Type B pancreatic cell (in vitro differentiated cells): ENCODE measurements around the gene HECW1. TPM values are rescaled to one million over a fixed set of nuclear protein-coding genes. Genes with fewer than 3 reads are reported as not detected.

Source experiments
- DNase-seq: peaks from one replicate; pipeline ENCODE4 v3.0.0; 2021; ENCODE audit warnings: mixed read lengths; ENCODE audit not compliant: unreplicated experiment; ENCODE audit errors: extremely low spot score
- H3K27ac Mint-ChIP-seq: 2 replicates; pipeline ENCODE4 v1.8.0; 2021; ENCODE audit warnings: mild to moderate bottlenecking, mixed read lengths
- H3K27me3 Mint-ChIP-seq: 2 replicates; pipeline ENCODE4 v1.8.0; 2021; ENCODE audit warnings: mixed read lengths
- H3K36me3 Mint-ChIP-seq: 2 replicates; pipeline ENCODE4 v1.8.0; 2021; ENCODE audit warnings: mixed read lengths
- H3K4me1 Mint-ChIP-seq: one replicate; pipeline ENCODE4 v1.8.0; 2021; ENCODE audit warnings: mixed read lengths; ENCODE audit not compliant: unreplicated experiment
- H3K4me3 Mint-ChIP-seq: 2 replicates; pipeline ENCODE4 v1.8.0; 2021; ENCODE audit warnings: mild to moderate bottlenecking, mixed read lengths
- H3K9me3 Mint-ChIP-seq: 2 replicates; pipeline ENCODE4 v1.8.0; 2021; ENCODE audit warnings: mixed read lengths
- total RNA-seq: library from RNA; stranded (reverse); gene quantifications from 2 replicates; pipeline ENCODE4 v1.2.1, GENCODE V29; 2021; ENCODE audit warnings: low replicate concordance
- TF ChIP-seq, protein P1 (sequence below): fragments of 200-600 bp; sonication (generic); conservative IDR thresholded peaks from 2 replicates; pipeline ENCODE4 v1.5.0; 2021; ENCODE audit warnings: antibody characterized with exemption, mild to moderate bottlenecking

HECW1 gene
- total RNA-seq, 1 donor from 2014 or later: 1.4 TPM

DNA sequence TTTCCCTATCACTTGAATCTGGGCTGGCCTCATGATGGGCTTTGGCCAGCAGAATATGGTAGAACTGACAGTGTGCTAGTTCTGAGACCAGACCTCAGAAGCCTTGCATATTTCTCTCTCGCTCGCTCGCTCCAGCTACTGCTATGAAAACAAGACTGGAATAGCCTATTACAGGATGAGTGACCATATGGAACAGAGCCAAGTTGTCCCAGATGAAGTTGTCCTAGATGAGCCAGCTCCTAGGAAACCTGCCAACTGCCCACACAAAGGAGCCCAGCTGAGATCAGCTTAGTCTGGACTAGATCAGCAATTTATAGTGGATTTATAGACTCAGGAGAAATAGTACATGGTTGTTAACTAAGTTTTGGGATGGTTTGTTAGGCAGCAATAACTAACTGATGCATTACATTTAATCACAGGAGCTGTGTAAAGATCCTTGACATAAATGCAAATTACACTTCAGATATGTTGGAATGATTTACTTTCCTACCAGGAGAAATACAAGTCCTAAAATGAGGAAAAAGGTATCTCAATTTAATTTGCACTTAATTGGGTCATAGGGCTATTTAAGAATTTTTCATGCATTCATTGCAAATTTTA is 6.8 kb upstream of the HECW1 start:
- TF ChIP-seq, protein P1, sequence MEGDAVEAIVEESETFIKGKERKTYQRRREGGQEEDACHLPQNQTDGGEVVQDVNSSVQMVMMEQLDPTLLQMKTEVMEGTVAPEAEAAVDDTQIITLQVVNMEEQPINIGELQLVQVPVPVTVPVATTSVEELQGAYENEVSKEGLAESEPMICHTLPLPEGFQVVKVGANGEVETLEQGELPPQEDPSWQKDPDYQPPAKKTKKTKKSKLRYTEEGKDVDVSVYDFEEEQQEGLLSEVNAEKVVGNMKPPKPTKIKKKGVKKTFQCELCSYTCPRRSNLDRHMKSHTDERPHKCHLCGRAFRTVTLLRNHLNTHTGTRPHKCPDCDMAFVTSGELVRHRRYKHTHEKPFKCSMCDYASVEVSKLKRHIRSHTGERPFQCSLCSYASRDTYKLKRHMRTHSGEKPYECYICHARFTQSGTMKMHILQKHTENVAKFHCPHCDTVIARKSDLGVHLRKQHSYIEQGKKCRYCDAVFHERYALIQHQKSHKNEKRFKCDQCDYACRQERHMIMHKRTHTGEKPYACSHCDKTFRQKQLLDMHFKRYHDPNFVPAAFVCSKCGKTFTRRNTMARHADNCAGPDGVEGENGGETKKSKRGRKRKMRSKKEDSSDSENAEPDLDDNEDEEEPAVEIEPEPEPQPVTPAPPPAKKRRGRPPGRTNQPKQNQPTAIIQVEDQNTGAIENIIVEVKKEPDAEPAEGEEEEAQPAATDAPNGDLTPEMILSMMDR: no peak
- Mint-ChIP-seq H3K4me1 (no peaks in the 10 kb centered on the region), H3K27me3 (peaks cover 33% of the 10 kb centered on the region), H3K27ac (no peak overlapping the region), H3K36me3 (no peaks in the 10 kb centered on the region), H3K9me3 (no peaks in the 10 kb centered on the region), H3K4me3 (no peak overlapping the region)
- no peak for DNase-seq

DNA sequence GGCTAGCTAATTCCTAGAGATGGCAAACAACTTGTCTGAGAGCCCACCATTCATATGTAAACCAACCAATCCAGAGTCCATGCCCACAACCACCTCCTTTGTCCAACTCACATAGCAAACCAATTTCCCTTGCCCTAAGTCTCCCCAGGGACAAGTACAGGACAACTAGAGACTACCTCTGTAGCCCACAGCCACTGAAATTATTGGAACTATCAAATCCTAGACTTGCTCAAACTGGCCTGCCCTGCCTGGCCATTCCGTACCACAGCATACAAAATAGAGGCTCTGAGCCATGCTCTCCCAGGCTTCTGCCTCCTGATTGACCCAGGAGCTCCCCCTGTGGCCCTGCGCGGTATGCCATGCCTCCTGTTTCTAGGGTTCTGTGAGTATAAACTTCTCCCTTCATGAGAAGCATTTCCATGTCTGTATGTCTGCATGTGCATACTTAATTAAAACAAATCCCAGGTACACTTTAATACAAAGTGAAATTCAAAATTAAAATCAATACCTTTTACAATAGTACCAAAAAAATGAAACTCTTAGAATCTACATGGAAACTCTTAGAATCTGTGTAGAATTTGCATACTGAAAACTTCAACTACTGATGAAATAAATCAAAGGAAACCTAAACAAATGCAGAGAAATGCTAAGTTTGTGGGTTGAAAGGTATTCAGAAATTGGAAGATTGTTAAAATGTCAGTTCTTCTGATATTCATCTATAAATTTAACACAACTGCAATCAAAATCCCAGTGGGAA is 4.0 kb upstream of the HECW1 start:
- TF ChIP-seq, protein P1: peak; percentile 90

DNA sequence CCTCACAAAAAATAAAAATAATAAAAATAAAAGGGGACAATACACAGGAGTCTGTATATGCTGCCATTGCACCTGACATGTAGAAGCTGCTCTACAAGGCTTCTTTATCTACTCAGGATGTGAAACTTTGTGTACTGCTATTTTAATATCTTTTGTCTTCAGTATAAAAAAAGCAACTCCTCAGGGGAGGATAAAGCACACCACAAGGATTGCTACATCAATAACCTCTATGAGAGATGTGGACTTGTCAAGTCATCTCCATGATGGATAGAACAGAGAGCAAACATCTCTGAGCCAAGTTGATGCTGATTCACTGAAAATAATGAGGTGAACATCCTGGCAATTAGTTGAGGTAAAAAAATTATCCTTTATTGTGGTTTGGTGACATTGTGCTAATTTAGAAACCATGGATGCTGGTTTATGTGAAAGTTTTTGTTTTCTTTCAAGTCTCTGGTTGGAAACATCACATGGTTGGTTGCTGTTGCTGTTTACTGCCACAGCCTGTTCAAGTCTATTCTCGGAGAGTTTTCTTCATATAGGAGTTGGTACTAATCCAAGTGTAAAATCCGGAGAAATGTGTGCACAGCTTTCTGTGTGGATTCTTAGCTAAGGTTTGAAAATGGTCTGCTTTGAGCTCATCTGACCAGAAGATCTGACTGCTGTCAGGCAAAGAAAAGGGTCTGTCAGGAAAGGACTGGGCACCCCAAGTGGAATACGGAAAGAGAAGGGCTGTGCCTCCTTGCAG is 1.5 kb upstream of the HECW1 start:
- Mint-ChIP-seq H3K4me1 (peaks cover 7% of the 10 kb centered on the region), H3K27me3 (peaks cover 67% of the 10 kb centered on the region), H3K27ac (no peak overlapping the region), H3K9me3 (no peaks in the 10 kb centered on the region), H3K36me3 (no peaks in the 10 kb centered on the region), H3K4me3 (peak overlapping the region; percentile 65)
- TF ChIP-seq, protein P1: no peak
- no peak for DNase-seq

More for the DNA sequence above, 4.0 kb upstream of the HECW1 start:
- no peak overlapping the region for H3K4me3 Mint-ChIP-seq
- H3K27ac Mint-ChIP-seq: no peak overlapping the region
- H3K27me3 Mint-ChIP-seq: peaks cover 51% of the 10 kb centered on the region
- H3K36me3 Mint-ChIP-seq: no peaks in the 10 kb centered on the region
- H3K9me3 Mint-ChIP-seq: no peaks in the 10 kb centered on the region
- H3K4me1 Mint-ChIP-seq: no peaks in the 10 kb centered on the region
- peak; percentile 78 for DNase-seq

DNA sequence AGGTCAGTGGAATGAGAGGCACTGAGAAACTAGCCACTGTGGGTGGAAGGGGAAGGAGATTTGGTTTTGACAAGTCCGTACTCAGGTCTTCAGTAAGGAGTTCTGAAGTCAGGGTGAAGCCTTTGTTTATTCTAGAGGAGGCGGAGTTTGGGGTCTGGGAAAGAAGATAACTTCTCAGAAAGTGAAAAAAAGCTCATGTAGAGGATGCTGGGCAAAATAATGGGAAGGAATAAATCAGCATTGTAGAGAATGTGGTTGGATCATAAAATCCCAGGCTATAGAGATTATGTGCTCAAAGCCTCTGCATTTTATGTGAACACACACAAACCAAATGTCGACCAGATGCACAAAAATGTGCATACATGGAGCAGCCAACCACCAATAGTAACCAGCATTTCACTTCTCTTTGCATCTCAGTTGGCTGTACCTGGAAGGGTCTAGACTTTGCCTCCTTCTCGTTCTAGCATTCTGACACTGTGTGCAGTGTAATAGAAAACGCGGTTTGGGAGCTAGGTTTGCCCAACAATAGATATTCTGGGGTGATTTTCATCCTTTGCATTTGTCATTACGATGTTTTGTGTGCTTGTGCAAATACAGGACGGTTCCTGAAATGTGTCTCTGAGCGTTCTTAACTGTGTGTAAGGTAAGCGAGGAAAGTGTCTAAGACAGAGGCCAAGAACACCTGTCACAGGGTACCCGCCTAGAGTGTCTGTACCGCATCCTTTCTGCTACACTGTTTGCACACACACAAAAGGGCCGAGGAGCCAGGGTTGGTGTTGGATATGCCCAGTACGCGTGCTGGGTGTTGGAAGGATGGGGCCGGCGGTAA is 603 bp upstream of the HECW1 start:
- peaks cover 76% of the 10 kb centered on the region for H3K27me3 Mint-ChIP-seq
- no peak overlapping the region for H3K27ac Mint-ChIP-seq
- peak overlapping the region; percentile 65 for H3K4me3 Mint-ChIP-seq
- DNase-seq: no peak
- no peaks in the 10 kb centered on the region for H3K36me3 Mint-ChIP-seq
- H3K9me3 Mint-ChIP-seq: no peaks in the 10 kb centered on the region
- peaks cover 7% of the 10 kb centered on the region for H3K4me1 Mint-ChIP-seq
- TF ChIP-seq, protein P1: no peak

DNA sequence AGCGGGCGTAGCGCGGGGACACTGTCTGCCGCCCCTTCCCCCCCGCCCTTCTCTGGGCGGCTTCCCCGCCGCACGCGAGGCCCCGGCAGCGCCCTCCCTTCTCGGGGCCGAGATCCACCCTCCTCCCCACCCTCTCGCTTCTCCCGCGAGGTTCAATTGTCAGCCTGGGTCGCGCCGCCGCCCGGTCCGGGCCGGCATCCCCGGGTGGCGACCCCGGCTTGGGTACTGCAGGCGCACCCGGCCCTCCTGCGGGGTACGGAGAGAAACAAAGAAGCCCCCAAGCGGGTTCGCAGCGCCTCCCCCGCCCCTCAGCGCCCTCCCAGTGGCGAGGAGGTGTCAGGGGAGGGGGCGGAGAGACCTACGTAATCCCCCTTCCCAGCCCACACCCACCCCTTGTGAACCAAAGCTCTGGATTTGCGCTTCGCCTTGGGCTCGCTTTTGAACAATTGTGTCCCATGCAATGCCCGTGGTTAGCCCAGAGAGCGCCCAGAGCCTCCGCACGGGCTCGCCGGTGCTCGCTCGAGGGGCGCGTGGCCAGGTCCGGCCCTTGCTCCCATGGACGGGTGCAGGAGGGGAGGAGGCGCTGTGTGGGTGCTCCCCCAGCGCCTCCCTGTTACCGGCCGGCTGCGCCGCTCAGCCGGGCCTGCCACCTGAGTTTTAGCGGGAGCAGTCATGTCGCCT is 634 bp downstream of the HECW1 start:
- peak; percentile 71 for DNase-seq
- Mint-ChIP-seq H3K4me1 (peaks cover 7% of the 10 kb centered on the region), H3K36me3 (no peaks in the 10 kb centered on the region), H3K27ac (no peak overlapping the region), H3K27me3 (peaks cover 76% of the 10 kb centered on the region), H3K9me3 (no peaks in the 10 kb centered on the region), H3K4me3 (peak overlapping the region; percentile 65)
- TF ChIP-seq, protein P1: no peak
